Hepatic stellate cell (primary cell): ENCODE measurements around the gene PDE2A.

Experiments used
- DNase-seq: peaks from one replicate; pipeline ENCODE4 v3.0.0; 2011; ENCODE audit warnings: low spot score

Gene PDE2A

GRCh38 chr11:72655896-72656464 is 18.2 kb downstream of the PDE2A start:
- no peak for DNase-seq

- DNase-seq, result no peak
These were observed 19.2 kb downstream of the PDE2A start for GRCh38 chr11:72655014-72655413.

- DNase-seq, result no peak
These were observed 20.6 kb downstream of the PDE2A start for GRCh38 chr11:72653649-72654048.

GRCh38 chr11:72652873-72653630 is 21.2 kb downstream of the PDE2A start:
- no peak for DNase-seq

GRCh38 chr11:72652133-72652532 is 22.1 kb downstream of the PDE2A start:
- no peak for DNase-seq

GRCh38 chr11:72649215-72649976 is 24.8 kb downstream of the PDE2A start:
- DNase-seq, result no peak

- DNase-seq, result no peak
These were observed 25.7 kb downstream of the PDE2A start for GRCh38 chr11:72648384-72649136.

GRCh38 chr11:72647882-72648281 is 26.3 kb downstream of the PDE2A start:
- DNase-seq, result no peak

GRCh38 chr11:72646472-72646871 is 27.8 kb downstream of the PDE2A start:
- DNase-seq, result no peak

GRCh38 chr11:72646024-72646423 is 28.2 kb downstream of the PDE2A start:
- no peak for DNase-seq

GRCh38 chr11:72643547-72643946 is 30.7 kb downstream of the PDE2A start:
- peak; percentile 75 for DNase-seq

- DNase-seq, result peak; percentile 80
These were observed 31.2 kb downstream of the PDE2A start for GRCh38 chr11:72642884-72643522.

GRCh38 chr11:72642043-72642883 is 32.0 kb downstream of the PDE2A start:
- peak; percentile 76 for DNase-seq

- DNase-seq, result no peak
These were observed 32.6 kb downstream of the PDE2A start for GRCh38 chr11:72641522-72642042.

GRCh38 chr11:72639502-72640375 is 34.5 kb downstream of the PDE2A start:
- DNase-seq, result no peak

GRCh38 chr11:72637926-72638325 is 36.3 kb downstream of the PDE2A start:
- no peak for DNase-seq

- DNase-seq, result no peak
These were observed 37.0 kb downstream of the PDE2A start for GRCh38 chr11:72637198-72637597.

GRCh38 chr11:72636376-72636775 is 37.8 kb downstream of the PDE2A start:
- DNase-seq, result no peak

GRCh38 chr11:72635933-72636332 is 38.3 kb downstream of the PDE2A start:
- DNase-seq, result no peak
